Cardiac muscle cell (in vitro differentiated cells and primary cell): ENCODE measurements around the gene PLXDC1. TPM values are rescaled to one million over a fixed set of nuclear protein-coding genes. Genes with fewer than 3 reads are reported as not detected.

ENCODE experiments used
- DNase-seq, 2 donors: peaks; one replicate each; pipeline versions ENCODE4 v3.0.0 to v3.0.0-alpha.2; 2010 to 2017; ENCODE audit warnings: low read depth in 1 of 2, low spot score in 1 of 2
- H3K27ac ChIP-seq: fragments of 200-600 bp; sonication (generic); 2 replicates; pipeline ENCODE4 v1.5.1; 2016
- H3K27me3 ChIP-seq: fragments of 200-600 bp; sonication (generic); 2 replicates; pipeline ENCODE4 v1.6.0; 2016; ENCODE audit warnings: control low read depth
- H3K36me3 ChIP-seq: fragments of 200-600 bp; sonication (generic); 2 replicates; pipeline ENCODE4 v1.5.1; 2016; ENCODE audit warnings: control low read depth
- H3K4me1 ChIP-seq: fragments of 200-600 bp; sonication (generic); 2 replicates; pipeline ENCODE4 v1.8.1; 2017; ENCODE audit warnings: low read depth, mild to moderate bottlenecking, mixed run types
- H3K4me3 ChIP-seq: fragments of 200-600 bp; sonication (generic); 2 replicates; pipeline ENCODE4 v1.5.1; 2016; ENCODE audit warnings: mild to moderate bottlenecking
- H3K9me3 ChIP-seq: fragments of 200-600 bp; sonication (generic); 2 replicates; pipeline ENCODE4 v1.5.1; 2017; ENCODE audit warnings: low read depth, mild to moderate bottlenecking, control low read depth
- CTCF ChIP-seq: IDR thresholded peaks from 2 replicates; pipeline ENCODE4 v1.5.1; 2012; ENCODE audit warnings: low read depth, mild to moderate bottlenecking, low read length
- polyA plus RNA-seq: library from polyadenylated mRNA; unstranded; fragments of >200 nt; fragmentation: Nextera tagmentation; extraction: Ambion mirVana; gene quantifications from 2 replicates; pipeline ENCODE4 v1.2.1, GENCODE V29; 2016
- total RNA-seq: library from RNA; depleted of rRNA; stranded (reverse); fragments of >200 nt; gene quantifications from 2 replicates; pipeline ENCODE4 v1.2.3, GENCODE V29; 2016

PLXDC1 gene
- total and polyA plus RNA-seq, 2 experiments from 2014 or later = 6.3 to 25.0 TPM

- Histone ChIP-seq H3K36me3 (no peaks in the 10 kb centered on the region), H3K4me3 (no peak overlapping the region), H3K27ac (no peak overlapping the region), H3K9me3 (no peaks in the 10 kb centered on the region), H3K4me1 (no peaks in the 10 kb centered on the region), H3K27me3 (peaks cover 32% of the 10 kb centered on the region)
- no peak for TF ChIP-seq CTCF
- DNase-seq = no peak
Measured at GRCh38 chr17:39167476-39167875, 16.0 kb upstream of the PLXDC1 start.

- Histone ChIP-seq H3K9me3 (no peaks in the 10 kb centered on the region), H3K27ac (no peak overlapping the region), H3K4me1 (no peaks in the 10 kb centered on the region), H3K36me3 (no peaks in the 10 kb centered on the region), H3K27me3 (peaks cover 32% of the 10 kb centered on the region), H3K4me3 (no peak overlapping the region)
- no peak for DNase-seq
- no peak for TF ChIP-seq CTCF
Measured at GRCh38 chr17:39166437-39167335, 15.2 kb upstream of the PLXDC1 start.

- DNase-seq = no peak
- Histone ChIP-seq H3K27me3 (peaks cover 32% of the 10 kb centered on the region), H3K4me3 (peak within 1 kb of the TSS; percentile 46), H3K27ac (no peak within 1 kb of the TSS), H3K4me1 (no peaks in the 10 kb centered on the region), H3K36me3 (no peaks in the 10 kb centered on the region), H3K9me3 (no peaks in the 10 kb centered on the region)
- no peak for TF ChIP-seq CTCF
Measured at GRCh38 chr17:39165841-39166349, 14.5 kb upstream of the PLXDC1 start, which contains the start of gene ARL5C. Gene ARL5C, minus strand, starts transcription at chr17:39166161. Its CDS starts 401 bp downstream, at chr17:39165760.

- H3K4me3 ChIP-seq = peak overlapping the region; percentile 46
- H3K4me1 ChIP-seq = no peaks in the 10 kb centered on the region
- H3K27me3 ChIP-seq = peaks cover 32% of the 10 kb centered on the region
- no peak overlapping the region for H3K27ac ChIP-seq
- no peak for TF ChIP-seq CTCF
- H3K36me3 ChIP-seq = no peaks in the 10 kb centered on the region
- no peaks in the 10 kb centered on the region for H3K9me3 ChIP-seq
- DNase-seq = peak in 1 of 2 donors; percentile 35
Measured at GRCh38 chr17:39165178-39165840, 13.9 kb upstream of the PLXDC1 start.

GRCh38 chr17:39164675-39165143 is 13.3 kb upstream of the PLXDC1 start:
- no peaks in the 10 kb centered on the region for H3K9me3 ChIP-seq
- H3K4me1 ChIP-seq = no peaks in the 10 kb centered on the region
- peak; percentile 91 to 97 for DNase-seq
- no peaks in the 10 kb centered on the region for H3K36me3 ChIP-seq
- peak overlapping the region; percentile 46 for H3K4me3 ChIP-seq
- no peak overlapping the region for H3K27ac ChIP-seq
- H3K27me3 ChIP-seq = peaks cover 32% of the 10 kb centered on the region
- TF ChIP-seq CTCF = peak; percentile 92
